ENCODE results near the gene FETUB. TPM values are rescaled to one million over a fixed set of nuclear protein-coding genes. Genes with fewer than 3 reads are reported as not detected.

The FETUB gene
- total RNA-seq, 1 donor from 2014 or later, result not detected

DNA sequence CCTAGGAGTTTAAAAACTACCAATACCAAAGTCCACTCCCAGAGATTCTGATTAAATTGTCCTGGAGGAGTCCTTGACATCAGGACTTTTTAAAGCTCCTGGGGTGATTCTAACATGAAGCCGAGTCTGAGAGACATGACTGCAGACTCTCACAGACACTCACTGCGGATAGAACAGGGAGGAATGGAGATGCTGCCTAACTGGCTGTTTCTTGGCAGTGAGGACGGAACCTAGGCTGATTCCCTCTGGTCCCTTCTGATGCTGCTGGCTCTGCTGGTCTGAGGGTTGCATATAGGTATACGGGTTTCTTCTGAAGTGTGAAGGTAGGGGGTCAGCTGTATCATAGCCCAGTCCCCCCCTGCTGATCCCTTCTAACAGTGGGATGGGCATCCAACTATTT is 24.3 kb downstream of the FETUB start:
- DNase-seq (ENCODE audit: low spot score in 2 of 2), result no peak
- intact Hi-C loops (cut with DNase I), result no loop called here
- Histone ChIP-seq H3K4me1 (no peaks in the 10 kb centered on the region), H3K27ac (no peak overlapping the region), H3K27me3 (no peaks in the 10 kb centered on the region), H3K9me3 (no peaks in the 10 kb centered on the region), H3K4me3 (no peak overlapping the region), H3K36me3 (no peaks in the 10 kb centered on the region)
- no peak for TF ChIP-seq CTCF (IDR thresholded peaks at IDR 0.05)

DNA sequence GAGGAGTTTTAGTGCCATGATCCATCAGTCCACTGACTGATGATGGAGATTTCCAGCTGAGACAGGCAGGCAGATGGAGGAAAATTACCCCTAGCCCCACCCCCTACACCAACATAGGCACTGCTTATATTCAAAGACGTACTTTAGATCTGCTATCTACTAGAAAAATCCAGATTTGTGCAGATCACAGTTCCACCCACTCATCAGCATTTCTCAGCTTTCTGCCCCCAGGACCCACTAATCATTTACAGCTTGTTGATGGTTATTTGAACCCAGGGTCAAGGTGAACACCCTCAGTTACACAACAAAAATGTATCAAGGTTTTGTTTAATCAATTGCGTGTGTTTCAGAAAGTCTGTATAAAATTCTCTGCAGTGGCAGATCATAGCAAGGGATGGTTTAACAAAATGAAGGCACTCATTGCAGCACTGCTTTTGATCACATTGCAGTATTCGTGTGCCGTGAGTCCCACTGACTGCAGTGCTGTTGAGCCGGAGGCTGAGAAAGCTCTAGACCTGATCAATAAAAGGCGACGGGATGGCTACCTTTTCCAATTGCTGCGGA is 25.5 kb downstream of the FETUB start, which contains the start of gene HRG:
Gene HRG (plus strand): TSS at position 390 of the 564 bp plus-strand sequence. CDS start 18 bp downstream, at position 408.
- no peaks in the 10 kb centered on the region for H3K27me3 ChIP-seq

GRCh38 chr3:186668426-186668825 is 28.2 kb downstream of the FETUB start:
- Histone ChIP-seq H3K27me3 (no peaks in the 10 kb centered on the region), H3K9me3 (no peaks in the 10 kb centered on the region), H3K27ac (no peak overlapping the region), H3K4me3 (no peak overlapping the region), H3K4me1 (no peaks in the 10 kb centered on the region), H3K36me3 (no peaks in the 10 kb centered on the region)
- DNase-seq (ENCODE audit: low spot score in 2 of 2), result no peak
- intact Hi-C loops (cut with DNase I), result no loop called here
- no peak for TF ChIP-seq CTCF (IDR thresholded peaks at IDR 0.05)

More for the DNA sequence above, 25.5 kb downstream of the FETUB start, which contains the start of gene HRG:
- H3K9me3 ChIP-seq, result no peaks in the 10 kb centered on the region
- no peaks in the 10 kb centered on the region for H3K36me3 ChIP-seq
- no peak within 1 kb of the TSS for H3K4me3 ChIP-seq
- H3K4me1 ChIP-seq, result no peaks in the 10 kb centered on the region
- TF ChIP-seq CTCF (IDR thresholded peaks at IDR 0.05), result no peak
- intact Hi-C loops (cut with DNase I), result no loop called here
- no peak within 1 kb of the TSS for H3K27ac ChIP-seq
- no peak for DNase-seq (ENCODE audit: low spot score in 2 of 2)

DNA sequence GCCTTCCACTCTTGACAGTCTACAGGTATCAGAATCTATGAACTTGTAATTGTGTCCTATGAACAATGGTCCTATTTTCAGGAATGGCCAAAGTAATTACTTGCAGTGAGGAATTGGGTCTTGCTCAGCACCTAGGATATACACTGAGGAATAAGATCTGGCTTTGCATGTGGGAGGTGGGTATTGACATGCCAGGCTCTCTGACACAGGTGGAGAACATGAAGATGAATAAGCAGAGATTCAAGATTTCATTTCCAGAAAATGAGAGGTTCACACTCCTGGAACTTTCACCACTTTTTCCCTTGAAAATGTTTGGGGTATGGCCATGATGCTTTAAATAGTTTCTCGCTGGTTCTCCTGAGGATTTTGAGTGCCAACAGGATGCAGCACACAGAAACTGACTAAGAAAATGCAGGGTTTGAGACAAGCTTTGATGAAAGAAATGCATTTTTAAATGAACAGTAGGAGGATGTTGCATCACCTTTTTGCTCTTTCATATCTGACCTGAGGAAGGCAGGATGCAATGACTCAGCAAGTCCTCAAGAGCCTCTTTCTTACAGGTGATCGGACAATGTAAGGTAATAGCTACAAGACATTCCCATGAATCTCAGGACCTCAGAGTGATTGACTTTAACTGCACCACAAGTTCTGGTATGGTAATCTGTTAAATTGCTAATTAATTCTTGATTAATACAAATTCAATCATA is 29.3 kb downstream of the FETUB start:
- Histone ChIP-seq H3K4me3 (no peak overlapping the region), H3K9me3 (no peaks in the 10 kb centered on the region), H3K27me3 (no peaks in the 10 kb centered on the region), H3K4me1 (no peaks in the 10 kb centered on the region), H3K27ac (no peak overlapping the region), H3K36me3 (no peaks in the 10 kb centered on the region)
- no peak for TF ChIP-seq CTCF (IDR thresholded peaks at IDR 0.05)
- DNase-seq (ENCODE audit: low spot score in 2 of 2), result no peak
- intact Hi-C loops (cut with DNase I), result no loop called here

DNA sequence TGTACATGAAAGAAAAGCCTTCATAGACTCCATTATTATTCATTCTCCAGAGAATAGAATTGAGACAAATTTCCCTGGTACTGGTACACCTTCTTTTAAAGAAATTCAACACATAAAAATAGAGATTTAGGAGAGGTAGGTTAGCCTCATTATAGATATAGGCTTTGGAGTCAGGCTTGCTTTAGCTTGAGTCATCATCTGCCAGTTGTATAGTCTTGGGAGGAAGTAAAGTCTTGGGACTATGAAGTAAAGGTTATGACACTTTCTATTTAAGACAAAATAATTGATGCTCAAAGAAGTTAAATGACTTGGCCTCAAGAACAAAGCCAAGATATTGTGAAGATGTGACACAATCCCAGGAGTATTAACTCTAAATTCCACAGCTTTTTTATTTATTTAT is 30.0 kb downstream of the FETUB start:
- intact Hi-C loops (cut with DNase I), result no loop called here
- no peaks in the 10 kb centered on the region for H3K36me3 ChIP-seq
- no peaks in the 10 kb centered on the region for H3K27me3 ChIP-seq
- DNase-seq (ENCODE audit: low spot score in 2 of 2), result no peak
- no peak for TF ChIP-seq CTCF (IDR thresholded peaks at IDR 0.05)
- H3K4me3 ChIP-seq, result no peak overlapping the region
- H3K27ac ChIP-seq, result no peak overlapping the region
- H3K9me3 ChIP-seq, result no peaks in the 10 kb centered on the region
- no peaks in the 10 kb centered on the region for H3K4me1 ChIP-seq
